Retinal pigment epithelial cell (primary cell): ENCODE data around the gene MEPCE.
"Not testable (repeated sequence)": the region's sequence is repeated elsewhere in the genome, so short reads cannot be mapped to it uniquely, and the experiment has no call there.

ENCODE experiments used
- DNase-seq: peaks from one replicate; pipeline ENCODE4 v3.0.0-alpha.2; 2010; ENCODE audit warnings: low read depth
- H3K4me3 ChIP-seq: 2 replicates; pipeline ENCODE4 v1.5.1; 2011; ENCODE audit warnings: mild to moderate bottlenecking, low read length, control low read depth, moderate library complexity
- CTCF ChIP-seq: conservative IDR thresholded peaks from 2 replicates; pipeline ENCODE4 v1.5.1; 2011; ENCODE audit warnings: low read depth, low read length, control low read depth, inconsistent platforms

MEPCE gene

GRCh38 chr7:100429637-100430492 is at the start of gene MEPCE:
MEPCE (plus strand) TSS chr7:100429831; CDS start chr7:100430019, 188 bp downstream.
- H3K4me3 ChIP-seq, result peak within 1 kb of the TSS; percentile 85
- TF ChIP-seq CTCF, result no peak
- peak; percentile 85 for DNase-seq

- DNase-seq, result no peak
- TF ChIP-seq CTCF, result no peak
- no peak overlapping the region for H3K4me3 ChIP-seq
Observed at GRCh38 chr7:100380196-100380595, 49.4 kb upstream of the MEPCE start.

GRCh38 chr7:100381531-100382233 is 47.9 kb upstream of the MEPCE start:
- not testable (repeated sequence) for H3K4me3 ChIP-seq, DNase-seq

GRCh38 chr7:100382234-100382853 is 47.3 kb upstream of the MEPCE start:
- DNase-seq, result not testable (repeated sequence)

GRCh38 chr7:100384628-100385294 is 44.9 kb upstream of the MEPCE start:
- no peak for TF ChIP-seq CTCF
- DNase-seq, result no peak
- H3K4me3 ChIP-seq, result no peak overlapping the region

More at GRCh38 chr7:100382234-100382853, 47.3 kb upstream of the MEPCE start:
- not testable (repeated sequence) for H3K4me3 ChIP-seq

- TF ChIP-seq CTCF, result no peak
- no peak for DNase-seq
- H3K4me3 ChIP-seq, result no peak overlapping the region
Observed at GRCh38 chr7:100386940-100387339, 42.7 kb upstream of the MEPCE start.

GRCh38 chr7:100387695-100388094 is 41.9 kb upstream of the MEPCE start:
- TF ChIP-seq CTCF, result no peak
- no peak for DNase-seq
- H3K4me3 ChIP-seq, result no peak overlapping the region
